Vagina (tissue), 2 donors: Measurements from ENCODE around the gene LHFPL5. TPM values are rescaled to one million over a fixed set of nuclear protein-coding genes. Genes with fewer than 3 reads are reported as not detected.

Source experiments
- DNase-seq, 2 donors: peaks; one replicate each; pipeline ENCODE4 v3.0.0-alpha.2; 2017; ENCODE audit errors: extremely low spot score in 2 of 2
- H3K27ac ChIP-seq: fragments of 200-600 bp; sonication (generic); one replicate; pipeline ENCODE4 v1.5.1; 2019
- H3K27me3 ChIP-seq: fragments of 200-600 bp; sonication (generic); one replicate; pipeline ENCODE4 v1.5.1; 2019
- H3K36me3 ChIP-seq, 2 donors: fragments of 200-600 bp; sonication (generic); one replicate each; pipeline ENCODE4 v1.5.1; 2017 to 2019
- H3K4me1 ChIP-seq: fragments of 200-600 bp; sonication (generic); one replicate; pipeline ENCODE4 v1.5.1; 2019
- H3K4me3 ChIP-seq, 2 donors: fragments of 200-600 bp; sonication (generic); 1 replicate in 1 of 2; 2 replicates in 1 of 2; pipeline ENCODE4 v1.5.1; 2016 to 2019
- H3K9me3 ChIP-seq: fragments of 200-600 bp; sonication (generic); one replicate; pipeline ENCODE4 v1.5.1; 2019
- POLR2A ChIP-seq, 2 donors: fragments of 450-650 bp; IDR thresholded peaks; one replicate each; pipeline ENCODE4 v1.6.1; 2017; ENCODE audit warnings: antibody characterized with exemption in 2 of 2, mild to moderate bottlenecking in 2 of 2, moderate library complexity in 2 of 2
- POLR2AphosphoS5 ChIP-seq, 2 donors: sonication (generic); formaldehyde crosslinking; IDR thresholded peaks; one replicate each; pipeline ENCODE4 v1.9.0; 2017; ENCODE audit warnings: antibody characterized with exemption in 2 of 2, mild to moderate bottlenecking in 2 of 2, low read depth in 1 of 2; ENCODE audit not compliant: insufficient read depth in 1 of 2
- intact Hi-C: fragments of 100-400 bp; cut with DNase I; formaldehyde crosslinking; loops from one replicate; pipeline ENCODE4 v1.15.1; 2023
- total RNA-seq: library from RNA; depleted of rRNA; stranded (reverse); fragments of >200 nt; gene quantifications from one replicate; pipeline ENCODE4 v1.2.3, GENCODE V29; 2016
- TF ChIP-seq, protein P1 (sequence below), 3 experiments: fragments of 450-650 bp in 2 of 3; fragments of 200-600 bp in 1 of 3; sonication (generic) in 1 of 3; IDR thresholded peaks; one replicate each; pipeline ENCODE4 v1.5.1; 2017 to 2019; ENCODE audit warnings: antibody characterized with exemption in 3 of 3, mild to moderate bottlenecking in 2 of 3, moderate library complexity in 2 of 3

The LHFPL5 gene
- total RNA-seq, 1 donor from 2014 or later, result not detected

- no peak overlapping the region for H3K4me3 ChIP-seq
- no peaks in the 10 kb centered on the region for H3K4me1 ChIP-seq
- peaks cover 6% of the 10 kb centered on the region for H3K9me3 ChIP-seq
- H3K36me3 ChIP-seq, result peaks cover 0 to 3% of the 10 kb centered on the region in 2 donors
- H3K27me3 ChIP-seq, result no peaks in the 10 kb centered on the region
- no peak for DNase-seq
- intact Hi-C loops, result no loop called here
- TF ChIP-seq, protein P1, sequence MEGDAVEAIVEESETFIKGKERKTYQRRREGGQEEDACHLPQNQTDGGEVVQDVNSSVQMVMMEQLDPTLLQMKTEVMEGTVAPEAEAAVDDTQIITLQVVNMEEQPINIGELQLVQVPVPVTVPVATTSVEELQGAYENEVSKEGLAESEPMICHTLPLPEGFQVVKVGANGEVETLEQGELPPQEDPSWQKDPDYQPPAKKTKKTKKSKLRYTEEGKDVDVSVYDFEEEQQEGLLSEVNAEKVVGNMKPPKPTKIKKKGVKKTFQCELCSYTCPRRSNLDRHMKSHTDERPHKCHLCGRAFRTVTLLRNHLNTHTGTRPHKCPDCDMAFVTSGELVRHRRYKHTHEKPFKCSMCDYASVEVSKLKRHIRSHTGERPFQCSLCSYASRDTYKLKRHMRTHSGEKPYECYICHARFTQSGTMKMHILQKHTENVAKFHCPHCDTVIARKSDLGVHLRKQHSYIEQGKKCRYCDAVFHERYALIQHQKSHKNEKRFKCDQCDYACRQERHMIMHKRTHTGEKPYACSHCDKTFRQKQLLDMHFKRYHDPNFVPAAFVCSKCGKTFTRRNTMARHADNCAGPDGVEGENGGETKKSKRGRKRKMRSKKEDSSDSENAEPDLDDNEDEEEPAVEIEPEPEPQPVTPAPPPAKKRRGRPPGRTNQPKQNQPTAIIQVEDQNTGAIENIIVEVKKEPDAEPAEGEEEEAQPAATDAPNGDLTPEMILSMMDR (IDR thresholded peaks at IDR 0.05), result no peak
- TF ChIP-seq POLR2A (IDR thresholded peaks at IDR 0.05) (no peak), POLR2AphosphoS5 (IDR thresholded peaks at IDR 0.05; ENCODE audit: insufficient read depth in 1 of 2, low read depth in 1 of 2) (no peak)
- H3K27ac ChIP-seq, result no peak overlapping the region
Measured at GRCh38 chr6:35844290-35844689, 39.1 kb downstream of the LHFPL5 start.

DNA sequence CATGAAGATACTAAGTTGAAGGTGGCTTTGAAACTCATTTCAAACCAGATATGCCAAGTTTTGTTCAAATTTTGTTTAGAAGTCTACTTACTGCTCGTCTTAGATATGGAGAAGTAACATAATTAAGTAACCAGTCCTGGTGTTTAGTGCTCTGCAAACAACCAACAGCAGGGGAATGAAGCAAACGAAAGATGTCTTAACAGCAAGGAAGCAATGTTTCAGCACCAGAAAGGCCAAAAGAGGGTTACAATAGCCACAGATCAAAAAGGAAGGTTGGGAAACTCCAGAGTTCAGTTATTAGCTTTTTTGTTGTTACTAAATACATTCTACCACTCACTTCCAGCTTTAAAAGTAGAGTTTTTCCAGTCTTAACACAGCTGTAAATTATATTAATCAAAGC is 45.1 kb downstream of the LHFPL5 start:
- intact Hi-C loops, result no loop called here
- TF ChIP-seq POLR2AphosphoS5 (IDR thresholded peaks at IDR 0.05; ENCODE audit: insufficient read depth in 1 of 2, low read depth in 1 of 2) (no peak), POLR2A (IDR thresholded peaks at IDR 0.05) (no peak)
- TF ChIP-seq, protein P1 (IDR thresholded peaks at IDR 0.05), result no peak
- Histone ChIP-seq H3K4me1 (no peaks in the 10 kb centered on the region), H3K9me3 (peaks cover 6% of the 10 kb centered on the region), H3K4me3 (no peak overlapping the region), H3K27ac (no peak overlapping the region), H3K36me3 (peaks cover 0 to 20% of the 10 kb centered on the region in 2 donors), H3K27me3 (no peaks in the 10 kb centered on the region)
- DNase-seq, result no peak

GRCh38 chr6:35852994-35853393 is 47.8 kb downstream of the LHFPL5 start:
- Histone ChIP-seq H3K4me1 (no peaks in the 10 kb centered on the region), H3K36me3 (peaks cover 0 to 32% of the 10 kb centered on the region in 2 donors), H3K9me3 (peaks cover 6% of the 10 kb centered on the region), H3K4me3 (no peak overlapping the region), H3K27ac (no peak overlapping the region), H3K27me3 (no peaks in the 10 kb centered on the region)
- intact Hi-C loops, result no loop called here
- no peak for DNase-seq
- TF ChIP-seq POLR2AphosphoS5 (IDR thresholded peaks at IDR 0.05; ENCODE audit: insufficient read depth in 1 of 2, low read depth in 1 of 2) (no peak), POLR2A (IDR thresholded peaks at IDR 0.05) (no peak)
- TF ChIP-seq, protein P1 (IDR thresholded peaks at IDR 0.05), result no peak

DNA sequence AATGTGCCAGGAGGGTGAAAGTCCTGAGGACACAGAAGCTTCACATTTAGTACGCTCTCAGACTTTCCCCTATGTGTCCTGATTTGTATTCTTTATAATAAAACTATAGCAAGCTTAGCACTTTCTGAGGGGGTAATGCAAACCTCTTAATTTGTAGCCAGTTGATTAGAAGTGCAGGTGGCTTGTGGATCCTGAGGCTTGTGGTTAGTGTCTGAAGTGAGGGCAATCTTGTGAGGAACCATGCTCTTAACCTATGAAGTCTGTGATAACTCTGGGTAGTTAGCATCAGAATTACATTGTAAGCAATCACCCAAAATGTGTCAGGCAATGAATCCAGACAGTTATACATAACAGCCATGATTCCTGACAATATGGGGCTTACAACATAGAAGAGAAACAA is 51.1 kb downstream of the LHFPL5 start:
- H3K27me3 ChIP-seq, result no peaks in the 10 kb centered on the region
- no peak for DNase-seq
- H3K27ac ChIP-seq, result no peak overlapping the region
- no peaks in the 10 kb centered on the region for H3K9me3 ChIP-seq
- H3K4me1 ChIP-seq, result no peaks in the 10 kb centered on the region
- intact Hi-C loops, result no loop called here
- peaks cover 0 to 33% of the 10 kb centered on the region in 2 donors for H3K36me3 ChIP-seq
- H3K4me3 ChIP-seq, result no peak overlapping the region
- TF ChIP-seq POLR2AphosphoS5 (IDR thresholded peaks at IDR 0.05; ENCODE audit: insufficient read depth in 1 of 2, low read depth in 1 of 2) (no peak), POLR2A (IDR thresholded peaks at IDR 0.05) (no peak)
- TF ChIP-seq, protein P1 (IDR thresholded peaks at IDR 0.05), result no peak

DNA sequence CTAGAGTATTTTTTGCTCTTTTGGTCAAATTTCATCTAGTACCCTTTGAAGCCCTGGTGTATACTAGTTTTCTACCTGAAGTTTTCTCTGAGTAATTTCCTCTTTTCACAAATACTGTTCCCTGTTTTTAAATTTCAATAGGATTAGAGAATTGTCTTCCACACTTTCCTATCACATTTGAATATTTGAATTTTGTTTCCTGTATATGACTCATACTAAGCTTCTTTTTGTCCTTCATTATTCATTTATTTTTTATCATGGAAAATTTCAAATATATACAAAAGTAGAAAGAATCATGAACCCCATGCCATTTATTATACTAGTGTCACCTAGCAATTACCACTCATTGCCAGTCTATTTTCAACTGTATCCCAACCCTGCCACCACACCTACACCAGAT is 52.7 kb downstream of the LHFPL5 start:
- Histone ChIP-seq H3K4me3 (no peak overlapping the region), H3K9me3 (no peaks in the 10 kb centered on the region), H3K36me3 (peaks cover 0 to 26% of the 10 kb centered on the region in 2 donors), H3K27me3 (no peaks in the 10 kb centered on the region), H3K27ac (no peak overlapping the region), H3K4me1 (no peaks in the 10 kb centered on the region)
- TF ChIP-seq POLR2AphosphoS5 (IDR thresholded peaks at IDR 0.05; ENCODE audit: insufficient read depth in 1 of 2, low read depth in 1 of 2) (no peak), POLR2A (IDR thresholded peaks at IDR 0.05) (no peak)
- TF ChIP-seq, protein P1 (IDR thresholded peaks at IDR 0.05), result no peak
- intact Hi-C loops, result no loop called here
- no peak for DNase-seq
